Naive B cell (primary cell): ENCODE data around the gene RANBP9. TPM values are rescaled to one million over a fixed set of nuclear protein-coding genes. Genes with fewer than 3 reads are reported as not detected.

Experiments used
- ATAC-seq, 2 donors: fragments of 150-1000 bp; cut with Tn5 transposase; 2 replicates each; pipeline ENCODE4 v1.10.0; 2021; ENCODE audit warnings: low read depth in 2 of 2, mild to moderate bottlenecking in 2 of 2, moderate library complexity in 2 of 2
- DNase-seq: peaks from one replicate; pipeline ENCODE4 v3.0.0; 2022
- H3K27ac Mint-ChIP-seq, 6 donors: one replicate each; pipeline ENCODE4 v1.8.0; 2020 to 2022; ENCODE audit warnings: mild to moderate bottlenecking in 6 of 6, mixed read lengths in 6 of 6, moderate library complexity in 5 of 6, inconsistent platforms in 2 of 6
- H3K27me3 Mint-ChIP-seq, 3 donors: one replicate each; pipeline ENCODE4 v1.8.0; 2021 to 2022; ENCODE audit warnings: mixed read lengths in 3 of 3, mild to moderate bottlenecking in 1 of 3
- H3K36me3 Mint-ChIP-seq, 2 donors: one replicate each; pipeline ENCODE4 v1.8.0; 2020 to 2022; ENCODE audit warnings: mixed read lengths in 2 of 2, inconsistent platforms in 1 of 2, mild to moderate bottlenecking in 1 of 2
- H3K4me1 Mint-ChIP-seq, 3 donors: one replicate each; pipeline ENCODE4 v1.8.0; 2020 to 2022; ENCODE audit warnings: mixed read lengths in 3 of 3, inconsistent platforms in 1 of 3, mild to moderate bottlenecking in 1 of 3, moderate library complexity in 1 of 3
- H3K4me3 Mint-ChIP-seq, 8 donors: one replicate each; pipeline ENCODE4 v1.8.0; 2020 to 2022; ENCODE audit warnings: mild to moderate bottlenecking in 8 of 8, mixed read lengths in 8 of 8, moderate library complexity in 8 of 8, inconsistent platforms in 2 of 8
- H3K9me3 Mint-ChIP-seq, 7 donors: one replicate each; pipeline ENCODE4 v1.8.0; 2020 to 2022; ENCODE audit warnings: mixed read lengths in 7 of 7, mild to moderate bottlenecking in 5 of 7, inconsistent platforms in 2 of 7, moderate library complexity in 1 of 7
- polyA plus RNA-seq, 6 donors: library from polyadenylated mRNA; unstranded; fragments of 300-500 nt; fragmentation: Illumina TruSeq; gene quantifications; one replicate each; pipeline ENCODE4 v1.2.3, GENCODE V29; 2021; ENCODE audit warnings: low read depth in 6 of 6

RANBP9 gene
- polyA plus RNA-seq, 6 donors from 2014 or later, result 2.2 to 5.0 (median 3.3) TPM

DNA sequence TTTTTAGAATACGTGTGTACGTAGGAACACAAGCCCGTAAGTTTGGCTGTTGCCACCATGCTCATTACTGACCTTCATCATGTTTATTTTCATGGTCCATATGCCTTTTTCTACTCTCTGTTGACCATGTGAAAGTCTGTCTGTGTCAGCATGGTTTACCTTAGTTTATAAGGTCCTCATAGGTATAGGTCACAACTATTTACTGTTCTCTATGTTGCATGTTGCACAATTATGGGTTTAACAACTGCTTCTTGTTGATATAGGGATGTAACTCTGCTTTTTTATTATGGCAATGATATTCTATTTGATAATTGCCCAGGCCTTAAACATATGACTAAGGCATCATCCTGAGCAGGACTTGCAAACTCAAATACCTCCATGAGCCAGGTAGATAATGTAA is 13.4 kb upstream of the RANBP9 start:
- no peaks in the 10 kb centered on the region for H3K27me3 Mint-ChIP-seq
- H3K9me3 Mint-ChIP-seq, result peaks cover 0 to 1% (median 0%) of the 10 kb centered on the region in 7 donors
- H3K36me3 Mint-ChIP-seq, result no peaks in the 10 kb centered on the region
- no peak for DNase-seq
- no peak overlapping the region for H3K27ac Mint-ChIP-seq
- no peak overlapping the region for H3K4me3 Mint-ChIP-seq
- H3K4me1 Mint-ChIP-seq, result peaks cover 4 to 7% (median 5%) of the 10 kb centered on the region in 3 donors
- ATAC-seq, result no peak

DNA sequence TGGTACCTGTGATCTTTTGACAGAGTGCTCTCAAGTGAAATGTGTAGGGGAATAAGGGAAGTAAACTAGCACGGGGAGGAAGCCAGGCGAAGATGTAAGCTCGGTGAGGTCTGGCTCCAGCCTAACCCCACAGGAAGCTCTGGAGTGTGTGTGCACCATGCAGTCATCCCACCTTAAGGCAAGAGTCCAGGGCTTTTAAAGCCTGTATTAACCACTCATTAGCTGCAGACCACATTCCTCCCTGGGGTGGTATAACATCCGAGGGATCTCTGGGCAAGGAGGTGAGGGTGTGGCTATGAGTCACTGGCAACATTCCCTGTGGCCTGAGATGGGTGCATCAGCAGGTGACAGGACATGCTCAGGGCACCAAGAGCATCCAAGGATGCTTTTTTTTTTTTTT is 12.5 kb upstream of the RANBP9 start:
- H3K36me3 Mint-ChIP-seq, result no peaks in the 10 kb centered on the region
- peak overlapping the region in 1 of 6 donors; percentile 82 for H3K27ac Mint-ChIP-seq
- ATAC-seq (peak; percentile 38 to 67), DNase-seq (no peak)
- no peaks in the 10 kb centered on the region for H3K27me3 Mint-ChIP-seq
- no peak overlapping the region for H3K4me3 Mint-ChIP-seq
- peaks cover 4 to 7% (median 5%) of the 10 kb centered on the region in 3 donors for H3K4me1 Mint-ChIP-seq
- H3K9me3 Mint-ChIP-seq, result peaks cover 0 to 1% (median 0%) of the 10 kb centered on the region in 7 donors

DNA sequence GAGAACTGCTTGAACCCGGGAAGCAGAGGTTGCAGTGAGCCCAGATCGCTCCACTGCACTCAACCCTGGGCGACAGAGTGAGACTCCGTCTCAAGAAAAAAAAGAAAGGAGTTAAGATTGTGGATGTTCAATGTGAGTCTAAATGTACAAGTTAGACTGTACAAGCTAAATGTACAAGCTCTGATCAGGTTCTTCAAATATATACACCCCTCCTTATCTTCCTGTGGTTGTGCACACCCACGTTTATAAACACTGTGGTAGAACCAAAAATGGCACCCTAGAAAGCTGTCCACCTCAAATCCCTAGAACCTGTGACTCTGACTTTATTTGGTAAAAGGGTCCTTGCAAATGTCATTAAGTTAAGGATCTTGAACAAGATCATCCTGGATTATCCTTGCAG is 11.2 kb upstream of the RANBP9 start:
- H3K36me3 Mint-ChIP-seq, result no peaks in the 10 kb centered on the region
- DNase-seq (no peak), ATAC-seq (no peak)
- no peak overlapping the region for H3K27ac Mint-ChIP-seq
- no peaks in the 10 kb centered on the region for H3K27me3 Mint-ChIP-seq
- peaks cover 4 to 7% (median 5%) of the 10 kb centered on the region in 3 donors for H3K4me1 Mint-ChIP-seq
- H3K4me3 Mint-ChIP-seq, result no peak overlapping the region
- peaks cover 0 to 4% (median 0%) of the 10 kb centered on the region in 7 donors for H3K9me3 Mint-ChIP-seq

DNA sequence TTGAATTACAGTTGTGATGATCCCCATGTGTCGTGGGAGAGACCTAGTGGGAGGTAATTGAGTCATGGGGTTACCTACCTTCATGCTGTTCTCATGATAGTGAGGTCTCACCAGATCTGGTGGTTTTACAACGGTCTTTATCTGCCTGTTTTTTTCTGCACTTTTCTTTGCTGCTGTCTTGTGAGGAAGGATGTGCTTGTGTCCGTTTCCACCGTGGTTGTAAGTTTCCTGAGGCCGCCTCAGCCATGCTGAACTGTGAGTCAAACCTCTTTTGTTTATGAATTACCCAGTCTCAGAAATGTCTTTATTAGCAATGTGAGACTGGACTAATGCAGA is 6.5 kb upstream of the RANBP9 start:
- Mint-ChIP-seq H3K9me3 (peaks cover 0 to 5% (median 4%) of the 10 kb centered on the region in 7 donors), H3K27ac (no peak overlapping the region), H3K27me3 (no peaks in the 10 kb centered on the region), H3K36me3 (no peaks in the 10 kb centered on the region), H3K4me1 (no peaks in the 10 kb centered on the region), H3K4me3 (peak overlapping the region in 1 of 8 donors; percentile 30)
- ATAC-seq, result no peak
- no peak for DNase-seq

DNA sequence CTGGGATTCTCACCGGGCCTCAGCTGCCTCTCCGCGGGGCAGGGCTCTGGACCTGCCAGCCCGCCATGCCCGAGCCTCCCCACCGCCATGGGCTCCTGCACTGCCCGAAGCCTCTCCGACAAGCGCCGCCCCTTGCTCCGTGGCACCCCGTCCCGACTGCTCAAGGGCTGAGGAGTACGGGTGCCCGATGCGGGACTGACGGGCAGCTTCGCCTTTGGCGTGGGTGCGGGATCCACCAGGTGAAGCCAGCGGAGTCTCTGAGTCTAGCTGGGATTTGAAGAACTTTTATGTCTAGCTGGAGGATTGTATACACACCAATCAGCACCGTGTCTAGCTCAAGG is 5.3 kb upstream of the RANBP9 start:
- no peak for ATAC-seq
- Mint-ChIP-seq H3K36me3 (no peaks in the 10 kb centered on the region), H3K9me3 (peaks cover 0 to 5% (median 4%) of the 10 kb centered on the region in 7 donors), H3K4me1 (peaks cover 0 to 7% (median 6%) of the 10 kb centered on the region in 3 donors), H3K27ac (no peak overlapping the region), H3K4me3 (no peak overlapping the region), H3K27me3 (no peaks in the 10 kb centered on the region)
- no peak for DNase-seq

DNA sequence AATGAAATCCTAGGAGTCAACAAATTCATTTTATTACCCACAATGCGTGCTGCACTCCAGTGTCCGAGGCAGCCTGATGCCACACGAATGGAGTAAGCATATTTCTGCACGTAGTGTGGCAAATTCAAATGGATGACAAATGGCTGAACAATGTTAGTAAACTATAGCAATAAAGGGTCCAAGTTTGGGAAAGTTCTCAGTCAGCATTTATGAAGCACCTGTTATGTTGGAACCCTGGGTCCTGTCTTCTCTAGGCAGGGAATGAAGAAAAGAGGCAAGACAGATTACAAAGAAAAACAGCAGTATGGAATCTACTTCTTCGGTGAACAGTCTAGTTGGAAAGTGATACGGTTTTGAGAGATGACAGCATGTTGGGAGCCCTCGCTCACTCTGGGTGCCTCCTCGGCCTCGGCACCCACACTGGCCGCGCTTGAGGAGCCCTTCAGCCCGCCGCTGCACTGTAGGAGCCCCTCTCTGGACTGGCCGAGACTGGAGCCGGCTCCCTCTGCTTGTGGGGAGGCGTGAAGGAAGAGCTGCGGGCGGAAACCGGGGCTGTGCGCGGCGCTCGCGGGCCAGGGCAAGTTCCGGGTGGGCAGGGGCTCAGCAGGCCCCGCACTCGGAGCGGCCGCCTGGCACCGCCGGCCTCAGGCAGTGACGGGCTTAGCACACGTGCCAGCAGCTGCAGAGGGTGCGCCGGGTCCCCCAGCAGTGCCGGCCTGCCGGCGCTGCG is 4.8 kb upstream of the RANBP9 start:
- no peaks in the 10 kb centered on the region for H3K36me3 Mint-ChIP-seq

DNA sequence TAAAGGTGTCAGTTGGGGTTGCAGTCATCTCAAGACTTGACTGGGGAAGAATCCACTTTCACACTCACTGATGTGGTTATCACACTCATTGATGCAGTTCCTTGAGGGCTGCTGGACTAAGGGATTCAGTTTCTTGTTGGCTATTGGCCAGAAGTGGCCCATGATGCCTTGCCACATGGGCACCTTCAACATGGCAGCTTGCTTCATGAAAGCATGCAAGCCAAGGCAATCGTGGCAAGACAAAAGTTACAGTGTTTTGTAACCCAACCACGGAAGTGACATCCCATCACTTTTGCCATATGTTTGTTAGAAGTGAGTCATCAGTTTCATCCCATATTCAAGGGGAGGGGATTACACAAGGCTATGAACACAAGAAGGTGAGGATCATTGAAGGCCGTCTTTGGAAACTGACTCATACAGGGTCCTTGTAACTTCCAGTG is 3.8 kb upstream of the RANBP9 start:
- Mint-ChIP-seq H3K27ac (no peak overlapping the region), H3K4me1 (peaks cover 2 to 8% (median 8%) of the 10 kb centered on the region in 3 donors), H3K36me3 (no peaks in the 10 kb centered on the region), H3K9me3 (peaks cover 0 to 5% (median 3%) of the 10 kb centered on the region in 7 donors), H3K4me3 (peak overlapping the region in 1 of 8 donors; percentile 9), H3K27me3 (no peaks in the 10 kb centered on the region)
- DNase-seq, result no peak
- no peak for ATAC-seq

More for the DNA sequence above, 4.8 kb upstream of the RANBP9 start:
- Mint-ChIP-seq H3K4me1 (peaks cover 0 to 7% (median 6%) of the 10 kb centered on the region in 3 donors), H3K9me3 (peaks cover 0 to 5% (median 4%) of the 10 kb centered on the region in 7 donors), H3K27me3 (no peaks in the 10 kb centered on the region), H3K4me3 (no peak overlapping the region), H3K27ac (peak overlapping the region in 1 of 6 donors; percentile 13)
- DNase-seq, result no peak
- no peak for ATAC-seq

DNA sequence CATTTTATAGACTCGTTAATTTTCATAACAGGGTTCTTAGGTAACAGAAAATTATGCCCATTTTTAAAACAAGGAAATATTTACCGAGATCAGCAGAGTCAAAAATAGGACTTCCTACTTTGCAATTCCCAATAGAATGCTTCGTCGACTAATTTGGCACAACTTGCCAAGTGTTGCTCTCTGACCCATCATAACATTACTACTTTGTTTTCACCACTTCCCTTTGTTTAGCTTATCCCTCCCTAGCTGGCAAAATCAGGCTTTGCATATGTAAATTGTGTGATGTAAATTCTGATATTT is 914 bp upstream of the RANBP9 start:
- ATAC-seq (no peak), DNase-seq (no peak)
- peak overlapping the region; percentile 86 to 97 (median 94) for H3K4me3 Mint-ChIP-seq

DNA sequence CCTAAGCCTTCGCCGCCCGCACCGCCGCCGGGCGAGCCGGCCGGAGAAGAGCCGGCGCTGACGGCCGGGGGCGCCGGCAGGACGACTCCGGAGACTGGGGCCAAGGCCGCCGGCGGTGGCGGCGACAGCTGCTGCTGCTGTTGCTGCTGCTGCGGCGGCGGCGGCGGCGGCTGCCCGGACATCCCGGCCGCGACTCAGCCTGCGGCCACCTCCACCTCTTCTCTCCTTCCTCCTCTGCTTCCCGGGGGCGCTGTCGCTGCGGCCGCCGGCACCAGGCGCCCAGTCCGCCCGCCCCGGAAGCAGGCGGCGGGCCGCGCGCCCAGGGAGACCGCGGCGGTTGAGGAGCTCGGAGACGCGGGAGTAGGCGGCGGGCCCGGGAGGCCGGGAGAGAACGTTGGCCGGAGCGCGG is 307 bp downstream of the RANBP9 start:
- Mint-ChIP-seq H3K9me3 (no peaks in the 10 kb centered on the region), H3K4me3 (peak overlapping the region; percentile 15 to 92 (median 56)), H3K27me3 (no peaks in the 10 kb centered on the region), H3K4me1 (peaks cover 29 to 37% (median 36%) of the 10 kb centered on the region in 3 donors), H3K36me3 (no peaks in the 10 kb centered on the region), H3K27ac (peak overlapping the region in 2 of 6 donors; percentile 80 to 94)
- peak; percentile 52 to 55 for ATAC-seq
- DNase-seq, result peak; percentile 80

More for the DNA sequence above, 914 bp upstream of the RANBP9 start:
- peak overlapping the region; percentile 62 to 99 (median 94) for H3K27ac Mint-ChIP-seq
- H3K27me3 Mint-ChIP-seq, result no peaks in the 10 kb centered on the region
- H3K36me3 Mint-ChIP-seq, result no peaks in the 10 kb centered on the region
- peaks cover 29 to 36% (median 31%) of the 10 kb centered on the region in 3 donors for H3K4me1 Mint-ChIP-seq
- H3K9me3 Mint-ChIP-seq, result peaks cover 0 to 2% (median 0%) of the 10 kb centered on the region in 7 donors

DNA sequence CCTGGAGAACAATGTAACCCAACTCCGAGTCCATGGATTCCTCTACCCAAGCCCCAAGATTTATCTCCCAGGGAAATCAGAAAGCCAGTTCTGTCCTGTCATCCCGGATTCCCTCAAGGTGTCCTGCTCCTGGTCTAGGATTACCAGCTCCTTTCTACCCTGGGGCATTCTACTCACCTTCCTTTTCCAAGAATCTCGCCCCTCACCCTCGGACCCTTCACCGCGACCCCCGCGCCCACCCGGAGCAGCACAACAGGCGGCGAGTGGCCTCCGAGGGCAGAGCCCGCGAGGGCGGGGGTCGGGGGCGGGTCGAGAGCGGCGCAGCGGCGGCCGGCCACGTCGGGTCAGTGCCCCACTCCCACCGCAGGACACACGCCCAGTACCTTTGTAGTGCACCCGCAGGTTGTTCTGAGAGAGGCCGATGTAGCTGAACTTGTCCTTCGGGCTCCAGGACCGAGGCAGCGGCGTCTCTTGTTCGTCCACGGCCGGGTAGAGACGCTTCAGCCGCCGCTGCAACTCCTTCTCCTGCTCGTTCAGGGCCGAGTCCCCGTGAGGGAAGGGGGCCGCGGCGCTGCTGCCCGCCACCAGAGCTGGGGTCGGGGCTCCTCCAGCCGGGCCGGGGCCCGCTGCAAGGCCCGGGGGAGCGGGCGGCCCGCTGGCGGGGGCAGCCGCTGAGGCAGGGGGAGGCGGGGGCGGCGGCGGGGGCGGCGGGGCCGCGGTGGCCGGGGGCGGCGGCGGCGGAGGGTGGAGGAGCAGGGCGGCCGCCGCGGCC is 897 bp downstream of the RANBP9 start:
- Mint-ChIP-seq H3K4me1 (peaks cover 29 to 38% (median 37%) of the 10 kb centered on the region in 3 donors), H3K36me3 (no peaks in the 10 kb centered on the region), H3K27me3 (no peaks in the 10 kb centered on the region), H3K9me3 (no peaks in the 10 kb centered on the region), H3K4me3 (peak overlapping the region; percentile 83 to 97 (median 92)), H3K27ac (peak overlapping the region in 5 of 6 donors; percentile 82 to 94 (median 90))
- DNase-seq (peak; percentile 38), ATAC-seq (peak; percentile 1 to 3)

DNA sequence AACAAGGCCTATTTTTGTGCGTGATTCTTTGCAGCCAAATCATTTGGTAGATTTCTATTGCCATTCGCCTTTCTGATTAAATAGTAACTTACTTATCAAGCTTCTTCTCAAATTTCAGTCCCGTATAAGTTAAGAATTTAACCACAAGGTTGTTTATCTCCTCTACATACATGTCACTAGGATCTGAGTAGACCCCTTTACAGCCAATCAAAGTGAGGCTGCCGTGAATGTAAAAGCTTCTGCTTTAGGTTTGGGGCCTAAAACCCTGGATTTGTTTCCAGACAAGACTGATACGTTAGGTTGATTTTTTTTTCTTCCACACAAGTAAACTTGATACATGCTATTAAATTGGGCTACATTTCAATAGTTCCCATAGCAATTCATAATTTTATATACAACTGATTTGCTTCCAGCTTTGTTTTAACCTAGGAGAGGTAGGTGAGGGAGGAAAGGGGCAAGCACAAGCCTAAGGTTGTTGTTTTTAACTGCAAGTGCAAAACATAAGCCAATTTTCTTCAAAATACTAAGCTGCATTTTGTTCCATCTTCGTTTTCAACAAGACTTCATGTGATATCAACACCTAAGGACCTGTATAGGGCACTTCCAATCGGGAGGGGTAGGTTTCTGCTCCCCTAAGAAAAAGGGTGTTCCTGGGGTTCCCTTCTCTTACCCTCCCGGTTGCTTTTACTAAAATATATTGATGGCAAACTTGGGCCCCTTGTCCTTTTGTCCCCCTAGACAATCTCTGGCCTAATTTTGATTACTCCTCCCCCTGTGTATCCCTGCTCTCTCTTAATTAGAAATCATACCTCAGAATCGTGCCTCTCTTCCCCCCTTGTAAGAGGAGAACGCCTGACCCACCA is 1.7 kb downstream of the RANBP9 start:
- Mint-ChIP-seq H3K27me3 (no peaks in the 10 kb centered on the region), H3K4me3 (peak overlapping the region; percentile 83 to 97 (median 92)), H3K36me3 (no peaks in the 10 kb centered on the region), H3K9me3 (no peaks in the 10 kb centered on the region), H3K4me1 (peaks cover 29 to 42% (median 37%) of the 10 kb centered on the region in 3 donors), H3K27ac (peak overlapping the region in 5 of 6 donors; percentile 82 to 94 (median 89))
- no peak for DNase-seq
- ATAC-seq, result no peak

DNA sequence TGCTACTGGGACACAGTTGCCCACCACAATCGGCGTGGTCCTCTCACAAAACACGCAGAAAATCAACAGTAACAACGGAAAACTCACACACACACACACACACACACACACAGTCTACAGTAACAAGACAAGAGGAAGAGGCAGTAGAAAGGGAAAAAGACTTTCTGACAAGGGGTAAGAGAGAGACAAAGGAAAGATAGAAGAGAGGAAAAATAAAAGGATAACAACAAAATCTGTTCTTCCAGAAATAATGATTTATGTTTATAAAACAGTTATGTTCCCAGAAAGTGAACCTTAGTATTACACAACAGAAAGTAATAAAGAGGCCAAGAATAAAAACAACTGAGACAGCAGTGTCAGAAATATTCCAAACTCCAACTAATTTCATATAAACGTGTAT is 2.9 kb downstream of the RANBP9 start:
- Mint-ChIP-seq H3K36me3 (no peaks in the 10 kb centered on the region), H3K4me3 (peak overlapping the region; percentile 83 to 97 (median 92)), H3K27me3 (no peaks in the 10 kb centered on the region), H3K9me3 (no peaks in the 10 kb centered on the region), H3K27ac (peak overlapping the region in 5 of 6 donors; percentile 57 to 95 (median 90)), H3K4me1 (peaks cover 29 to 42% (median 37%) of the 10 kb centered on the region in 3 donors)
- ATAC-seq (no peak), DNase-seq (no peak)

DNA sequence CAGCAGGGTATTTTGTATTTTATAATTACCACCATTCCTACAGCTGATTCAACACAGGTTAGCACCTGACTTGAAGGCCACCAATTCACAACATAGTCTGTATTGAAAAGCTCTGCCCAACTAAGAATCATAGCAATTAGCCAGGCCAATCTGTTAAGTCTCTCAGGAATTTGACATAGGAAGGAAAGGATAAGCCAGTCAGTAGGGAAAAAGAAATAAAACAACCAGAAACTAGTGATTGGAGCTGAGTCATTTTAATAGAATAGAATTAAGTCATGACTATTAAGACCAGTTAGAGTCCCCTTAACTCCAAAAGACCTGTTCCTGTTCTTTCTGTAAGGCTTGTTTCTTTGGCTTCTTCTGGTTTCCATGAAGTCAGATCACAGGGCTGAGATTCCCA is 8.1 kb downstream of the RANBP9 start:
- no peaks in the 10 kb centered on the region for H3K36me3 Mint-ChIP-seq
- H3K27me3 Mint-ChIP-seq, result no peaks in the 10 kb centered on the region
- no peak overlapping the region for H3K4me3 Mint-ChIP-seq
- no peak overlapping the region for H3K27ac Mint-ChIP-seq
- no peak for ATAC-seq
- H3K4me1 Mint-ChIP-seq, result peaks cover 29 to 40% (median 29%) of the 10 kb centered on the region in 3 donors
- no peaks in the 10 kb centered on the region for H3K9me3 Mint-ChIP-seq
- no peak for DNase-seq
